H1 (cell line): Measurements from ENCODE around the gene DLGAP3. TPM values are rescaled to one million over a fixed set of nuclear protein-coding genes. Genes with fewer than 3 reads are reported as not detected.

Experiments used
- CTCF ChIA-PET: fragments of 300-600 bp; sonication (Branson Sonifier 250); formaldehyde crosslinking; loops from one replicate; lab custom pipeline; 2021; ENCODE audit not compliant: partially characterized antibody; lab: Charles Lee
- POLR2A ChIA-PET: fragments of 300-600 bp; sonication (Branson Sonifier 250); formaldehyde crosslinking; loops from one replicate; lab custom pipeline; 2021; ENCODE audit warnings: inconsistent platforms; ENCODE audit not compliant: partially characterized antibody; lab: Charles Lee
- DNase-seq, 2 experiments: peaks; one replicate each; pipeline versions ENCODE4 v3.0.0 to v3.0.0-alpha.2; 2010 to 2022; ENCODE audit warnings: low spot score in 2 of 2, low read depth in 1 of 2, mixed read lengths in 1 of 2
- FAIRE-seq: peaks from 2 replicates; lab custom pipeline; 2011; peaks lifted over from hg19 to GRCh38; lab: Jason Lieb, UNC
- H2AFZ ChIP-seq: 2 replicates; pipeline ENCODE4 v1.8.1; 2012; ENCODE audit warnings: low read length, inconsistent platforms
- H2AK5ac ChIP-seq: 2 replicates; pipeline ENCODE4 v1.6.1; 2013; ENCODE audit warnings: low read depth, low read length
- H2BK120ac ChIP-seq: replicated peaks from 2 replicates; pipeline ENCODE3; 2013; ENCODE audit warnings: low read depth, low read length, inconsistent platforms
- H2BK12ac ChIP-seq: 2 replicates; pipeline ENCODE4 v1.6.1; 2013; ENCODE audit warnings: low read depth, low read length
- H2BK15ac ChIP-seq: 2 replicates; pipeline ENCODE4 v1.6.1; 2013; ENCODE audit warnings: low read length
- H2BK20ac ChIP-seq: 2 replicates; pipeline ENCODE4 v1.6.1; 2013; ENCODE audit warnings: low read length
- H2BK5ac ChIP-seq: 2 replicates; pipeline ENCODE4 v1.6.1; 2013; ENCODE audit warnings: low read depth, low read length
- H3K14ac ChIP-seq: 2 replicates; pipeline ENCODE4 v1.6.1; 2013; ENCODE audit warnings: inconsistent platforms; ENCODE audit not compliant: insufficient read length
- H3K18ac ChIP-seq: 2 replicates; pipeline ENCODE4 v1.6.1; 2013; ENCODE audit warnings: low read length; ENCODE audit errors: extremely low read depth
- H3K23ac ChIP-seq: 2 replicates; pipeline ENCODE4 v1.6.1; 2013; ENCODE audit warnings: inconsistent platforms; ENCODE audit not compliant: insufficient read length
- H3K23me2 ChIP-seq: 2 replicates; pipeline ENCODE4 v1.6.1; 2013; ENCODE audit warnings: low read depth, low read length
- H3K27ac ChIP-seq: 2 replicates; pipeline ENCODE4 v1.6.1; 2011; ENCODE audit warnings: low read depth, low read length, inconsistent platforms
- H3K27me3 ChIP-seq, 4 experiments: replicated peaks in 1 of 4; 1 replicate in 1 of 4; 2 replicates in 3 of 4; pipeline versions ENCODE4 v1.6.1 to v1.8.1; 2011 to 2013; ENCODE audit warnings: low read length in 3 of 4, mild to moderate bottlenecking in 3 of 4, inconsistent platforms in 2 of 4, mixed read lengths in 2 of 4, moderate library complexity in 1 of 4; ENCODE audit not compliant: control insufficient read depth in 3 of 4, insufficient read depth in 3 of 4; ENCODE audit errors: extremely low read depth in 1 of 4
- H3K36me3 ChIP-seq, 4 experiments: 2 replicates each; pipeline versions ENCODE4 v1.6.1 to v1.8.1; 2011 to 2013; ENCODE audit warnings: mild to moderate bottlenecking in 4 of 4, low read length in 3 of 4, moderate library complexity in 2 of 4, control low read depth in 1 of 4, inconsistent platforms in 1 of 4; ENCODE audit not compliant: insufficient read depth in 4 of 4, control insufficient read depth in 2 of 4
- H3K4ac ChIP-seq: replicated peaks from 2 replicates; pipeline ENCODE3; 2013; ENCODE audit warnings: low read length, low read depth, mixed read lengths, inconsistent platforms; ENCODE audit not compliant: insufficient read length
- H3K4me1 ChIP-seq, 4 experiments: replicated peaks in 1 of 4; 1 replicate in 1 of 4; 2 replicates in 3 of 4; pipeline versions ENCODE4 v1.6.1 to v1.8.1; 2011 to 2013; ENCODE audit warnings: low read length in 3 of 4, inconsistent platforms in 2 of 4, mixed read lengths in 1 of 4; ENCODE audit not compliant: insufficient read depth in 4 of 4, control insufficient read depth in 3 of 4
- H3K4me2 ChIP-seq, 2 experiments: 2 replicates each; pipeline versions ENCODE4 v1.6.1 to v1.8.1; 2011 to 2013; ENCODE audit warnings: low read depth in 2 of 2, low read length in 2 of 2, control low read depth in 1 of 2, inconsistent platforms in 1 of 2, mild to moderate bottlenecking in 1 of 2; ENCODE audit not compliant: insufficient read depth in 1 of 2
- H3K4me3 ChIP-seq, 4 experiments: fragments of 200-600, 300-600 bp in 1 of 4; sonication (generic), shearing (Covaris generic), sonication (Bioruptor Twin) in 1 of 4; 2 replicates each; pipeline versions ENCODE4 v1.5.1 to v1.8.1; 2011 to 2016; ENCODE audit warnings: low read length in 4 of 4, low read depth in 3 of 4, control low read depth in 2 of 4, inconsistent platforms in 2 of 4, mild to moderate bottlenecking in 2 of 4, mixed read lengths in 1 of 4, moderate library complexity in 1 of 4; ENCODE audit not compliant: insufficient read depth in 2 of 4; ENCODE audit errors: extremely low read depth in 1 of 4
- H3K56ac ChIP-seq: replicated peaks from 2 replicates; pipeline ENCODE3; 2013; ENCODE audit warnings: low read depth, mild to moderate bottlenecking, mixed read lengths, low read length, inconsistent platforms; ENCODE audit not compliant: insufficient read length
- H3K79me1 ChIP-seq: 2 replicates; pipeline ENCODE4 v1.6.1; 2013; ENCODE audit warnings: low read depth, low read length, control low read depth
- H3K79me2 ChIP-seq, 2 experiments: 2 replicates each; pipeline versions ENCODE4 v1.6.1 to v1.8.1; 2012 to 2013; ENCODE audit warnings: low read length in 2 of 2, mild to moderate bottlenecking in 2 of 2, inconsistent platforms in 1 of 2; ENCODE audit not compliant: insufficient read depth in 2 of 2, control insufficient read depth in 1 of 2
- H3K9ac ChIP-seq, 4 experiments: replicated peaks in 1 of 4; 1 replicate in 1 of 4; 2 replicates in 3 of 4; pipeline versions ENCODE4 v1.6.1 to v1.8.1; 2011 to 2013; ENCODE audit warnings: low read depth in 3 of 4, low read length in 3 of 4, control low read depth in 2 of 4, mild to moderate bottlenecking in 2 of 4, moderate library complexity in 2 of 4, inconsistent platforms in 1 of 4; ENCODE audit errors: extremely low read depth in 1 of 4
- H3K9me3 ChIP-seq, 2 experiments: 2 replicates each; pipeline versions ENCODE4 v1.6.1 to v1.8.1; 2012 to 2013; ENCODE audit warnings: mild to moderate bottlenecking in 2 of 2, moderate library complexity in 2 of 2, control low read depth in 1 of 2, inconsistent platforms in 1 of 2, low read depth in 1 of 2, low read length in 1 of 2, mixed read lengths in 1 of 2; ENCODE audit not compliant: insufficient read depth in 2 of 2
- H4K20me1 ChIP-seq, 2 experiments: replicated peaks in 1 of 2; 2 replicates each; pipeline versions ENCODE3 to v1.8.1; 2011 to 2013; ENCODE audit warnings: inconsistent platforms in 2 of 2, low read length in 2 of 2, mild to moderate bottlenecking in 1 of 2; ENCODE audit not compliant: insufficient read depth in 2 of 2, control insufficient read depth in 1 of 2
- H4K5ac ChIP-seq: 2 replicates; pipeline ENCODE4 v1.6.1; 2013; ENCODE audit warnings: low read length, low read depth, mixed read lengths, inconsistent platforms; ENCODE audit not compliant: insufficient read length
- H4K8ac ChIP-seq: 2 replicates; pipeline ENCODE4 v1.8.0; 2013; ENCODE audit warnings: mild to moderate bottlenecking, moderate library complexity, low read length, inconsistent platforms; ENCODE audit not compliant: insufficient read depth; ENCODE audit errors: extremely low read depth
- H4K91ac ChIP-seq: replicated peaks from 2 replicates; pipeline ENCODE3; 2013; ENCODE audit warnings: low read length, mixed read lengths, inconsistent platforms; ENCODE audit not compliant: insufficient read length
- CTCF ChIP-seq, 3 experiments: IDR thresholded peaks; 1 replicate in 2 of 3; 2 replicates in 1 of 3; pipeline versions ENCODE4 v1.5.1 to v1.6.1; 2011; ENCODE audit warnings: low read length in 3 of 3, mild to moderate bottlenecking in 3 of 3, inconsistent platforms in 2 of 3, low read depth in 1 of 3, moderate library complexity in 1 of 3; ENCODE audit not compliant: insufficient read depth in 1 of 3; ENCODE audit errors: control extremely low read depth in 1 of 3
- POLR2AphosphoS5 ChIP-seq: IDR thresholded peaks from 2 replicates; pipeline ENCODE4 v1.6.1; 2011; ENCODE audit warnings: low read depth, low read length
- WGBS, 2 experiments: shearing (Covaris generic) in 1 of 2; methylation state at CpG; one replicate each; pipeline versions ENCODE4 v1.1.6 to v1.1.7; 2013 to 2015; ENCODE audit warnings: low lambda C conversion rate in 2 of 2, mixed read lengths in 2 of 2, inconsistent platforms in 1 of 2, low coverage in 1 of 2, missing lambda C conversion rate in 1 of 2; ENCODE audit not compliant: insufficient replicate concordance in 2 of 2, insufficient coverage in 1 of 2, insufficient read length in 1 of 2; ENCODE audit errors: extremely low coverage in 1 of 2, missing lambda C conversion rate in 1 of 2; 5-methylcytosine and 5-hydroxymethylcytosine counted together
- polyA plus RNA-seq, 7 experiments: library from polyadenylated mRNA; depleted of rRNA in 3 of 7; stranded (reverse) in 5 of 7; unstranded in 2 of 7; fragments of >200 nt in 5 of 7; fragments of 200-250 nt in 2 of 7; gene quantifications; 1 replicate in 5 of 7; 2 replicates in 1 of 7; 4 replicates in 1 of 7; pipeline versions ENCODE4 v1.2.1 to v1.2.3, GENCODE V29; 2011 to 2013; ENCODE audit warnings: missing spikeins in 2 of 7, mixed read lengths in 2 of 7
- total RNA-seq: library from RNA; stranded (reverse); fragmentation: NEBNext Ultra II Directional; extraction: Animal tissue kit (Norgen Biotek cat#: 25700); gene quantifications from 2 replicates; pipeline ENCODE4 v1.2.1, GENCODE V29; 2021

Gene DLGAP3
- total and polyA plus RNA-seq, 2 of the 8 experiments (the other 6 are each of a cell fraction or from before 2014, with no cell fraction given) = 3.8 to 13.2 TPM

GRCh38 chr1:34916104-34916503 is 13.3 kb downstream of the DLGAP3 start:
- no peak overlapping the region for H4K8ac ChIP-seq
- no peaks in the 10 kb centered on the region for H3K9me3 ChIP-seq
- H3K36me3 ChIP-seq = no peaks in the 10 kb centered on the region
- H3K56ac ChIP-seq = no peak overlapping the region
- H3K23me2 ChIP-seq = peaks cover 2% of the 10 kb centered on the region; the same call in 1 of the 2 replicates
- H2BK15ac ChIP-seq = no peak overlapping the region
- no peaks in the 10 kb centered on the region for H3K79me2 ChIP-seq
- no peak overlapping the region for H2AFZ ChIP-seq
- DNase-seq (peak in 1 of 2 experiments; percentile 35), FAIRE-seq (no peak)
- no peak overlapping the region for H2BK5ac ChIP-seq
- no peak overlapping the region for H3K18ac ChIP-seq
- WGBS, 2 experiments = 92% methylated on average over 4 of the region's 4 CpGs; no CpG with 5 or more reads in 1 of the 2 experiments
- no peak overlapping the region for H2AK5ac ChIP-seq
- H3K4me1 ChIP-seq = peaks cover 0 to 14% (median 7%) of the 10 kb centered on the region in 4 experiments; a peak in 5 of 7 replicates
- no peak overlapping the region for H3K23ac ChIP-seq
- no peak overlapping the region for H3K9ac ChIP-seq
- no peak overlapping the region for H3K4ac ChIP-seq
- H3K27me3 ChIP-seq = no peaks in the 10 kb centered on the region
- no peak overlapping the region for H4K91ac ChIP-seq
- ChIA-PET CTCF (interaction anchor here (0.5 to 2.6 kb wide), 5 partner anchors 9 to 295 kb away, joined by 3 to 7 read pairs (median 3); partner anchors contain the start of gene DLGAP3), POLR2A (interaction anchor here (1.1 kb wide), 1 partner anchor 25 kb away, joined by 3 read pairs; no protein-coding TSS in a partner anchor)
- no peak overlapping the region for H3K14ac ChIP-seq
- H3K4me2 ChIP-seq = no peak overlapping the region
- H3K4me3 ChIP-seq = no peak overlapping the region
- no peak for TF ChIP-seq POLR2AphosphoS5
- no peak for TF ChIP-seq CTCF (IDR thresholded peaks at IDR 0.05; ENCODE audit: control extremely low read depth in 1 of 3, insufficient read depth in 1 of 3, low read depth in 1 of 3, low read length in 3 of 3)
- peaks cover 0 to 1% of the 10 kb centered on the region in 2 experiments for H4K20me1 ChIP-seq
- no peak overlapping the region for H2BK12ac ChIP-seq
- H2BK20ac ChIP-seq = no peak overlapping the region
- no peak overlapping the region for H4K5ac ChIP-seq
- H3K79me1 ChIP-seq = no peaks in the 10 kb centered on the region
- H2BK120ac ChIP-seq = no peak overlapping the region
- no peak overlapping the region for H3K27ac ChIP-seq
